Glutamatergic neuron (in vitro differentiated cells): ENCODE measurements around the gene NOM1. TPM values are rescaled to one million over a fixed set of nuclear protein-coding genes. Genes with fewer than 3 reads are reported as not detected.

Source experiments
- DNase-seq: peaks from one replicate; pipeline ENCODE4 v3.0.0; 2022
- H3K27ac Mint-ChIP-seq: one replicate; pipeline ENCODE4 v1.8.0; 2020; ENCODE audit warnings: mild to moderate bottlenecking, mixed read lengths, inconsistent platforms; ENCODE audit not compliant: unreplicated experiment
- H3K27me3 Mint-ChIP-seq: one replicate; pipeline ENCODE4 v1.8.0; 2020; ENCODE audit warnings: mild to moderate bottlenecking, moderate library complexity, mixed read lengths, inconsistent platforms; ENCODE audit not compliant: unreplicated experiment
- H3K36me3 Mint-ChIP-seq: one replicate; pipeline ENCODE4 v1.8.0; 2020; ENCODE audit warnings: mild to moderate bottlenecking, mixed read lengths, inconsistent platforms; ENCODE audit not compliant: unreplicated experiment
- H3K4me1 Mint-ChIP-seq: one replicate; pipeline ENCODE4 v1.8.0; 2020; ENCODE audit warnings: mild to moderate bottlenecking, low read depth, mixed read lengths, inconsistent platforms; ENCODE audit not compliant: unreplicated experiment
- H3K4me3 Mint-ChIP-seq: one replicate; pipeline ENCODE4 v1.8.0; 2020; ENCODE audit warnings: mild to moderate bottlenecking, mixed read lengths, inconsistent platforms; ENCODE audit not compliant: unreplicated experiment
- H3K9me3 Mint-ChIP-seq: one replicate; pipeline ENCODE4 v1.8.0; 2020; ENCODE audit warnings: mild to moderate bottlenecking, moderate library complexity, mixed read lengths, inconsistent platforms; ENCODE audit not compliant: unreplicated experiment
- total RNA-seq: library from RNA; stranded (reverse); fragmentation: NEBNext Ultra II Directional; extraction: Animal tissue kit (Norgen Biotek cat#: 25700); gene quantifications from one replicate; pipeline ENCODE4 v1.2.1, GENCODE V29; 2021; ENCODE audit not compliant: unreplicated experiment
- TF ChIP-seq, protein P1 (sequence below): fragments of 200-600 bp; sonication (generic); IDR thresholded peaks from one replicate; pipeline ENCODE4 v1.5.0; 2021; ENCODE audit not compliant: partially characterized antibody, unreplicated experiment

The NOM1 gene
- total RNA-seq, 1 donor from 2014 or later: 18.0 TPM

DNA sequence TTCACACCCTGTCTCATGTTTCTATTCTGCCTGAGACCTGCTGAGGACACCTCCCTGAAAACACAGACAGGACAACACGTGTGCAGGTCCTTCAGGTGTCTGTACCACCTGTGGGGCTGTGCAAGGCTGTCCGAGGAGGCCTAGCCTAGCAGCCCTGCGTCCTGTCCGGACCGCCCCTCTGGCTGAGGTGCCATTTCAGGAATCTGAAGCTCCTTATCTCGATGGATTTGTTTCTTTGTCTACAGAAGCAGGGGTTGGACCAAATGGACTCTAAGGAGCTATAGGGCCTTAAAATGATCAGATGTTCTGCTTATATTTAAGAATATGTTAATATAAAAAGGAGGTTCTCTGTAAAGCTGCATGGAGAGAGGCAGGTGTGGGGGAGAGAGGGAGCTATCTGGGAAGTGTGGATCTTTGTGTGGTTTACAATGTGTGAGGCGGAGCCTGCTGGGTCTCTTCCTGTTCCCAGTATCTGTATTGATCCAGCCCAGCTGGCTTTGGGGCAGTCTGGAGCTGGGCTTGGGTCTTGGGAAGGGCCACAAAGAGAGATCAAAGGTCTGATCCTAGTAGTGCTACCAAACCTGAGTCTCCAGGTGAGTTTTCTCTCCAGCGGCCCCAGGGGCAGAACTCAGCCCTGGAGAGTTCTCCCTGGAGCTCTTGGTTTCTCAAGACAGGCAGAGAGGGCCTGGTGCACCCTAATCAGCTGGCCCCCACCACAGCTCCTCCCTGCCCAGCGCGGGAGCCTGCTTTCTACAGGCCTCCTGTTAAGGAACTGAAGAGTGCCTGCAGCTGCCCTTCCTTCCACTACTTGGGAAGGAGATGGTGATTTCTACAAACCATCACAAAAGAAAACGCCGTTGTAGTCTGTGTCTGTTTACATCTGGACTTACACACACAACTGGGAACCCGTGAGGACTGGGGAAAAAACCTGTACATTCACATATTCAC lies 64.4 kb downstream of the NOM1 start:
- peaks cover 19% of the 10 kb centered on the region for H3K4me1 Mint-ChIP-seq
- peak overlapping the region; percentile 12 for H3K4me3 Mint-ChIP-seq

DNA sequence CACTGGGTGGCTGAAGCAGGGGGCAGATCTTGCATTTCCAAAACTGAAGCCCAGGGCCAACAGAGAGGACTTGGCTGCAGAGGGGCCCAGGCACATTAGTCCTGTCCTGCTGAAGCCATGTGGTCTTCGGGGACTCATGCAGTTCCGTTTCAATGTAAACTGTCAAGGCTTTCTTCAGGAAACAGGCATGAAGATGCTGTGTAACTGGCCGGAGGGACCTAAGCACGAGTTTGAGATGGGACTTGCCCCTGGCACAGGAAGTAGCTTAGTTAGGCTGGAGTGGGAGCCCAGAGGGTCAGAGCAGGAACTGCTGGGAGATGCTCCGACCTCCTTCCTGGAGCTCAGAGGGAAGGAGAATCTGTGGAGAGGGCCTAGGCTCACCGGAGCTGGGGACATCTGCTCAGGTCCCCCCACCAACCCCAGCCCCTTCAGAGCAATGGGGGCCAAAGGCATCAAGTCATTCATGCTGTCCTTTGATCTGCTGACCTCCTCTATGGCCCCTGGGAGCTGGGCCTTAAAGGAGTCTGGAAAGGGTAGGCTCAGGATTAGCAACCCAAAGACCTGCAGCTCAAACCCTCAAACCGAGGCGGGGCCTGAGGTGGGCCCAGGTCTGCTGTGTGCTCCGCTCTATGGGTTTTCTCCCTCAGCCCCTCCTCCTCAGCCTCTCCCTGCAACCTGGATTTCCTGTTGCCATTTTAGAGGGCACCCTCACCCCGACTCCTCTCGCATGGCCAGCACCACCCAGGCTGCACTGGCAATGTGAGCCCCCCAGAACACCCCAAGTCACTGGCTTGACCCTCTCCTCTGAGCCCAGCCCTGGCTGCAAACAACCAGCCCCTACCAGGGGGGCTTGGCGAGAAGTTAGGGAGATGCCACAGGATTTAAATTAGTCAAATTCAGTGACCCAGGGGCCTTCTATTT lies 65.4 kb downstream of the NOM1 start:
- Mint-ChIP-seq H3K27me3 (peaks cover 30% of the 10 kb centered on the region), H3K4me1 (peaks cover 19% of the 10 kb centered on the region), H3K27ac (no peak overlapping the region), H3K9me3 (peaks cover 20% of the 10 kb centered on the region), H3K36me3 (no peaks in the 10 kb centered on the region), H3K4me3 (no peak overlapping the region)
- TF ChIP-seq, protein P1, sequence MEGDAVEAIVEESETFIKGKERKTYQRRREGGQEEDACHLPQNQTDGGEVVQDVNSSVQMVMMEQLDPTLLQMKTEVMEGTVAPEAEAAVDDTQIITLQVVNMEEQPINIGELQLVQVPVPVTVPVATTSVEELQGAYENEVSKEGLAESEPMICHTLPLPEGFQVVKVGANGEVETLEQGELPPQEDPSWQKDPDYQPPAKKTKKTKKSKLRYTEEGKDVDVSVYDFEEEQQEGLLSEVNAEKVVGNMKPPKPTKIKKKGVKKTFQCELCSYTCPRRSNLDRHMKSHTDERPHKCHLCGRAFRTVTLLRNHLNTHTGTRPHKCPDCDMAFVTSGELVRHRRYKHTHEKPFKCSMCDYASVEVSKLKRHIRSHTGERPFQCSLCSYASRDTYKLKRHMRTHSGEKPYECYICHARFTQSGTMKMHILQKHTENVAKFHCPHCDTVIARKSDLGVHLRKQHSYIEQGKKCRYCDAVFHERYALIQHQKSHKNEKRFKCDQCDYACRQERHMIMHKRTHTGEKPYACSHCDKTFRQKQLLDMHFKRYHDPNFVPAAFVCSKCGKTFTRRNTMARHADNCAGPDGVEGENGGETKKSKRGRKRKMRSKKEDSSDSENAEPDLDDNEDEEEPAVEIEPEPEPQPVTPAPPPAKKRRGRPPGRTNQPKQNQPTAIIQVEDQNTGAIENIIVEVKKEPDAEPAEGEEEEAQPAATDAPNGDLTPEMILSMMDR: no peak
- DNase-seq: no peak

More for the DNA sequence above, 64.4 kb downstream of the NOM1 start:
- peaks cover 34% of the 10 kb centered on the region for H3K27me3 Mint-ChIP-seq
- peaks cover 22% of the 10 kb centered on the region for H3K9me3 Mint-ChIP-seq
- TF ChIP-seq, protein P1: no peak
- DNase-seq: no peak
- no peaks in the 10 kb centered on the region for H3K36me3 Mint-ChIP-seq
- no peak overlapping the region for H3K27ac Mint-ChIP-seq

DNA sequence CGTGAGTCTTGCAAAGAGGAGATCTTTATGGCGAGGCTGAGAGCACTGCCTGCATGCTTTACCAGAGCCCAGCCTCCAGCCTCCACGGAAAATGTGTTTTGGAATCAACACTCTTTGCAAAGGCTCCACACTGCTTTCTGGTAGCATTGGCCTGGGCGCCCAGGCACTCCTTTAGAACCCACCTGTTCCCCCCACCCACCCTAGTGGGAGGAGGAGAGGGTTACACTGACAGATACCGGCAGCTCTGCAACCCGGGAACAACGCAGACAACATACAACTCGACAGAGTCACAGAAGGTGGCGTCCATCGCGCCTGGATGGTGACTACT lies 66.5 kb downstream of the NOM1 start:
- no peak overlapping the region for H3K4me3 Mint-ChIP-seq
- H3K27me3 Mint-ChIP-seq: peaks cover 35% of the 10 kb centered on the region
- peaks cover 19% of the 10 kb centered on the region for H3K4me1 Mint-ChIP-seq
- no peak for DNase-seq
- peaks cover 22% of the 10 kb centered on the region for H3K9me3 Mint-ChIP-seq
- TF ChIP-seq, protein P1: no peak
- H3K36me3 Mint-ChIP-seq: no peaks in the 10 kb centered on the region
- no peak overlapping the region for H3K27ac Mint-ChIP-seq

DNA sequence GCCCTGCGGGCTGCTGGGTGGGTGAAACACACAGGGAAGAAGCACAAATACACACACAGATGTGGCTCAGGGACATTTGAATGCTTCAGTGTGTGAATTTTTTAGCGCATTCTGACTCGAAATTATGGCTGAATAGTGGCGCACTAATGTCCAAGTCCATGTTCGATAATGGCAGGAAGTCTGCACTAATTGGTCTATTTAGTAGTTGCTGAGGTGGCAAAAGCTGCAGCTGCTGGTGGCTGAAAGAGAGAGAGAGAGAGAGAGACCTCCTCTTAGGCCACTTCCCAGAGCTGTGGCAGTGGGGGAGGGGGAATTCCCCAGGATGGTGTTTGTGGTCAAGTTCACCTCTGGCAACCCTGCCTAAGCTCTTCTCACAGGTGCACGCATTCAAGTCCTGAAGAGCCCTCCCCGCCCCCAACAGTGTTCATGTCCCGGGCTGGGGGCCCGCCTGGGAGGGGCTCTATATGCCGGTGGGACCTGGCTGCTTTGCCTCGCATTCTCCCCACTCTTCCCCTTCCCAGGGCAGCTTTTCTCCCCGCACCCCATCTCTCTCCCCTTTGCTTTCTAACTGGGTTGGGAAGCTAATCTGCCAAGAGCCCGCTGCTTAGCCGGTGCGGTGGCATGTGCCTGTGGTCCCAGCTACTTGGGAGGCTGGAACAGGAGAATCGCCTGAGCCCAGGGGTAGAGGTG lies 67.0 kb downstream of the NOM1 start:
- H3K27ac Mint-ChIP-seq: peak overlapping the region; percentile 43
- H3K4me1 Mint-ChIP-seq: peaks cover 19% of the 10 kb centered on the region
- TF ChIP-seq, protein P1: no peak
- DNase-seq: no peak
- H3K27me3 Mint-ChIP-seq: peaks cover 34% of the 10 kb centered on the region
- no peaks in the 10 kb centered on the region for H3K36me3 Mint-ChIP-seq
- H3K4me3 Mint-ChIP-seq: no peak overlapping the region
- H3K9me3 Mint-ChIP-seq: peaks cover 22% of the 10 kb centered on the region
